Fibroblast of pulmonary artery (primary cell): ENCODE measurements around the gene TMCC3.
A peak's percentile ranks its signal among the peaks of the same experiment; 100 is the strongest.

Experiments used
- DNase-seq: peaks from one replicate; pipeline ENCODE4 v3.0.0-alpha.2; 2010; ENCODE audit warnings: low read depth
- H3K4me3 ChIP-seq: replicated peaks from 2 replicates; pipeline ENCODE4 v1.5.1; 2011; ENCODE audit warnings: low read depth, mild to moderate bottlenecking, control low read depth, low read length, moderate library complexity
- TF ChIP-seq, protein P1 (sequence below): IDR thresholded peaks from 2 replicates; pipeline ENCODE4 v1.5.1; 2011; ENCODE audit warnings: mild to moderate bottlenecking, control low read depth, low read length, inconsistent platforms; ENCODE audit errors: missing control alignments

TMCC3 gene

GRCh38 chr12:94587266-94588241 is 62.8 kb downstream of the TMCC3 start:
- no peak overlapping the region for H3K4me3 ChIP-seq
- TF ChIP-seq, protein P1, sequence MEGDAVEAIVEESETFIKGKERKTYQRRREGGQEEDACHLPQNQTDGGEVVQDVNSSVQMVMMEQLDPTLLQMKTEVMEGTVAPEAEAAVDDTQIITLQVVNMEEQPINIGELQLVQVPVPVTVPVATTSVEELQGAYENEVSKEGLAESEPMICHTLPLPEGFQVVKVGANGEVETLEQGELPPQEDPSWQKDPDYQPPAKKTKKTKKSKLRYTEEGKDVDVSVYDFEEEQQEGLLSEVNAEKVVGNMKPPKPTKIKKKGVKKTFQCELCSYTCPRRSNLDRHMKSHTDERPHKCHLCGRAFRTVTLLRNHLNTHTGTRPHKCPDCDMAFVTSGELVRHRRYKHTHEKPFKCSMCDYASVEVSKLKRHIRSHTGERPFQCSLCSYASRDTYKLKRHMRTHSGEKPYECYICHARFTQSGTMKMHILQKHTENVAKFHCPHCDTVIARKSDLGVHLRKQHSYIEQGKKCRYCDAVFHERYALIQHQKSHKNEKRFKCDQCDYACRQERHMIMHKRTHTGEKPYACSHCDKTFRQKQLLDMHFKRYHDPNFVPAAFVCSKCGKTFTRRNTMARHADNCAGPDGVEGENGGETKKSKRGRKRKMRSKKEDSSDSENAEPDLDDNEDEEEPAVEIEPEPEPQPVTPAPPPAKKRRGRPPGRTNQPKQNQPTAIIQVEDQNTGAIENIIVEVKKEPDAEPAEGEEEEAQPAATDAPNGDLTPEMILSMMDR: no peak
- DNase-seq: no peak

DNA sequence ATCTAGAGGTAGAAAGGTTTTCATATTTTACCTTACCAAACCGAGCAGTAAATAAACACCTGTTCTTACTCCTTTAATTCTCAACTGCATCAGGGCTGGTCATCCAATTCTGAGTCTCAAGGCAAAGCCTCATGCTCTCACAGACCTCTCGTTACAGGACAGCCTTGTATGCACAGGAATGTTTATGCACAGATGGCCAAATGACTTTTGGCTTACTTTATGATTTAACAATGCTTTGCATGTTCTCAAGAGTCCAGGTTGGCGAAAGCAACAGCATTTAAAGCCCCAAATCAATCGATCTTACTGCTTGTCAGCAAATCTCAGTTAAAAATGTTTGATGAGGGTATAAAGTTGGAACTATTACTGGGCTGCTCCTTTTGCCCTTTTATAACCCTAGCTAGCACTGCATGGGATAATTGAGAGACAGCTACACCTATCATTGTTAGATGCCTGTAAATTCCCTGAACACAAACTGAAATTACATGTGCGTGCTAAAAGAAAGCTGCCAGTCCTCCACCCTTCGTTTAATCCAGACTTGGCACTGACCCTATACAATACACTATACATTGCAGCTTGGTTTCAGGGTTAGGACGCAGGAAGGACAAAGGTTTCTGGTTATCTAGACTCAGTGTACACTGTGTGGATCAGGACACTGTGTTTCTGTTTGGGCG is 63.6 kb downstream of the TMCC3 start:
- TF ChIP-seq, protein P1: no peak
- DNase-seq: peak; percentile 28
- H3K4me3 ChIP-seq: no peak overlapping the region

DNA sequence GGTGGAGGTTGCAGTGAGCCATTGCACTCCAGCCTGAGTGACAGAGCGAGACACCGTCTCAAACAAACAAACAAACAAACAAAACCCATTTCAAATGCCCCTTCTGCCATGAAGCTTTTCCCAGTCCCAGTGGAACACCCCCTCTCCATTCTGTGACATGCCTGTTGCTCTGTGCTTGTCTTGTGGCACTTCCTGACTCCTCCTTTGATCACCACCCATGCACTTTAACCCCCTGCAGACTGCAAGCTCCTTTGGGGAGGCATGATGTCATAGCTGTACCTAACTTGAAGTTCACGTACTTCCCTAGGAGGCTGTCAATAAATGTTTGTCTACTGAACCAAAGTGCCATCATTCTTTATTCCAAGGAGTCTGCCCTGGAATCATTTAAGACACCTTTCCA is 64.7 kb downstream of the TMCC3 start:
- no peak for DNase-seq
- TF ChIP-seq, protein P1: no peak
- no peak overlapping the region for H3K4me3 ChIP-seq

DNA sequence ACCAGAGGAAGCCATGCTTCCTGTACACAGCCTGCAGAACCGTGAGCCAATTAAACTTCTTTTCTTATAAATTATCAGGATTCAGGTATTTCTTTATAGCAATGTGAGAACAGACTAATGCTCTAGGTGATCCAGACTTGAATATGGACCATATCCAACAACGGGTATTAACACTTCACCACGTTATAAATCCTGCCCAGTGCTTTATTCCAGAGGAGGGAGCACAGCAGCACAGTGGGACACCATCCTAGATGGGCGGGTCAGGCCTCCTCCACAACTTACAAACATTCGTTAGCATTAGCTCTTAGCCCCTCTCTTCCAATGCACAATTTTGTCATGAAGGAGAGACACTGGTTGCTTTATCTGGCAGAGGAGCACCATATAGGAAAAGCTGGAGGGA is 66.0 kb downstream of the TMCC3 start:
- TF ChIP-seq, protein P1: no peak
- H3K4me3 ChIP-seq: no peak overlapping the region
- no peak for DNase-seq

DNA sequence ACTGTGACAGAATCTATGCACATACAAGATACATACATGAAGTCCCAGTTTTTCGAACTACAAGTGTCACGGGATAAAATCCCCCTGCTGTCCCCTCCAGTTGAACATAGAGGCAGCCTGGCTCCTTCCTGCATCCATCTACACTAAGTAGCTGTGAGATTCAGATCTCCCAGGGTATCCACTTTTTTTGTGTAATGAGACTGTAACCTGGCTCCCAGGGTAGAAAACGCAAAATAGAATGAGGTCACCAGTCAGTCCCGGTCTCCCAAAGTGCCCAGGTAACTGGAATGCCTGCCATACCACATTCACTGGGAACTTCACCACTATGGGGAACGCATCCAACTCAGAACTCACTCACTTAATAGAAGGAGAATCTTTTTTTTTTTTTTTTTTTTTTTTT is 67.8 kb downstream of the TMCC3 start:
- TF ChIP-seq, protein P1: no peak
- no peak for DNase-seq
- H3K4me3 ChIP-seq: no peak overlapping the region

- DNase-seq: no peak
- TF ChIP-seq, protein P1: no peak
- no peak overlapping the region for H3K4me3 ChIP-seq
Observed at GRCh38 chr12:94575645-94576403, 74.5 kb downstream of the TMCC3 start.
